GM12864 (cell line): ENCODE measurements around the gene RMND1.
A peak's percentile ranks its signal among the peaks of the same experiment; 100 is the strongest.

Experiments used
- DNase-seq: peaks from one replicate; pipeline ENCODE4 v3.0.0-alpha.2; 2011; ENCODE audit warnings: low read depth
- H3K4me3 ChIP-seq: 2 replicates; pipeline ENCODE4 v1.5.1; 2011; ENCODE audit warnings: mild to moderate bottlenecking, low read depth, low read length, control low read depth
- CTCF ChIP-seq: IDR thresholded peaks from 2 replicates; pipeline ENCODE4 v1.5.1; 2011; ENCODE audit warnings: low read depth, mild to moderate bottlenecking, moderate library complexity, low read length, control low read depth, inconsistent platforms; ENCODE audit errors: missing control alignments

RMND1 gene

GRCh38 chr6:151379933-151380847 lies 71.7 kb downstream of the RMND1 start:
- peak overlapping the region; percentile 44 for H3K4me3 ChIP-seq
- DNase-seq: no peak

GRCh38 chr6:151377095-151377494 lies 74.8 kb downstream of the RMND1 start:
- no peak for TF ChIP-seq CTCF
- H3K4me3 ChIP-seq: no peak overlapping the region
- DNase-seq: no peak

More at GRCh38 chr6:151379933-151380847, 71.7 kb downstream of the RMND1 start:
- TF ChIP-seq CTCF: no peak

GRCh38 chr6:151376440-151376839 lies 75.5 kb downstream of the RMND1 start:
- no peak overlapping the region for H3K4me3 ChIP-seq
- DNase-seq: no peak
- TF ChIP-seq CTCF: no peak

GRCh38 chr6:151375833-151376232 lies 76.1 kb downstream of the RMND1 start:
- TF ChIP-seq CTCF: no peak
- H3K4me3 ChIP-seq: no peak overlapping the region
- no peak for DNase-seq

GRCh38 chr6:151374036-151374683 lies 77.8 kb downstream of the RMND1 start:
- no peak overlapping the region for H3K4me3 ChIP-seq
- no peak for DNase-seq
- TF ChIP-seq CTCF: no peak

- DNase-seq: no peak
- TF ChIP-seq CTCF: no peak
- H3K4me3 ChIP-seq: no peak overlapping the region
Measured at GRCh38 chr6:151372164-151372563, 79.8 kb downstream of the RMND1 start.
